Measurements from ENCODE around the gene ST8SIA2.

GRCh38 chr15:92506506-92506905 lies 112.8 kb downstream of the ST8SIA2 start:
- TF ChIP-seq CTCF (IDR thresholded peaks at IDR 0.05 in 2 of 3, conservative IDR thresholded peaks at IDR 0.05 in 1 of 3; ENCODE audit: control insufficient read depth in 2 of 3, extremely low read depth in 1 of 3, insufficient read depth in 1 of 3, low read depth in 3 of 3, low read length in 3 of 3) (no peak), POLR2A (IDR thresholded peaks at IDR 0.05; ENCODE audit: low read depth, low read length) (no peak)
